Activated CD4-positive, alpha-beta memory T cell treated with anti-CD3 and anti-CD28 coated beads for 36 hours (primary cell): ENCODE measurements around the gene PGLYRP3. TPM values are rescaled to one million over a fixed set of nuclear protein-coding genes. Genes with fewer than 3 reads are reported as not detected.

ENCODE experiments used
- CTCF ChIA-PET: fragments of 350-600 bp; sonication (Branson Sonifier 250); formaldehyde crosslinking; loops from one replicate; lab custom pipeline; 2021; ENCODE audit warnings: antibody characterized with exemption, inconsistent platforms; lab: Charles Lee
- POLR2A ChIA-PET: fragments of 350-600 bp; sonication (Branson Sonifier 250); formaldehyde crosslinking; loops from one replicate; lab custom pipeline; 2021; ENCODE audit warnings: antibody characterized with exemption; lab: Charles Lee
- DNase-seq: peaks from one replicate; pipeline ENCODE4 v3.0.0-alpha.2; 2020
- H3K27ac Mint-ChIP-seq: one replicate; pipeline ENCODE4 v1.8.0; 2021; ENCODE audit warnings: mixed read lengths
- H3K27me3 Mint-ChIP-seq: one replicate; pipeline ENCODE4 v1.8.0; 2021; ENCODE audit warnings: mixed read lengths
- H3K36me3 Mint-ChIP-seq: one replicate; pipeline ENCODE4 v1.8.0; 2021; ENCODE audit warnings: mixed read lengths
- H3K4me1 Mint-ChIP-seq: one replicate; pipeline ENCODE4 v1.8.0; 2021; ENCODE audit warnings: low read depth, mixed read lengths
- H3K4me3 Mint-ChIP-seq: one replicate; pipeline ENCODE4 v1.8.0; 2021; ENCODE audit warnings: mild to moderate bottlenecking, mixed read lengths
- H3K9me3 Mint-ChIP-seq: one replicate; pipeline ENCODE4 v1.8.0; 2021; ENCODE audit warnings: mixed read lengths
- intact Hi-C: fragments of 100-400 bp; cut with micrococcal nuclease; formaldehyde crosslinking; loops from one replicate; pipeline ENCODE4 v1.15.1; 2023
- total RNA-seq, 2 experiments: library from RNA; stranded (reverse); gene quantifications; one replicate each; pipeline ENCODE4 v1.2.3, GENCODE V29; 2021

Gene PGLYRP3
- total RNA-seq, 2 experiments from 2014 or later: not detected

DNA sequence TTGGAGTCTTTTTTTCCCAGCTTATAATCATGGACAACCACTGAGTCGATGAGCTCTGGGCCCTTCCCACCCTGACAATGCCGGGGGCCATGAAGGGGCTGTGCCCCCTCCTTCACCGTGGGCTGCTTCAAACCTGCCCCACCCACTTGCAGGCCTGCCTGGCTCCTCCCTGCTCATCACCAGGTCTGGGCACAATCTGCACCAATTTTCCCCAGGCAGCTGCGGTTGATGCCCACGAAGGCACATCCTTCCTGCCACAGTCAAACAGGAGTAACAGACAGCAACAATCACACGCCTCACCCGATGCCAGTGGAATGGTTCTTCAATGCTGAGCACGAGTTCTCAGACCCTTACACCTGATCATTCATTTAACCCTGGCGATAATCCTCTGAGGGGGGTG is 18.9 kb downstream of the PGLYRP3 start:
- H3K27ac Mint-ChIP-seq: no peak overlapping the region
- no peak overlapping the region for H3K4me3 Mint-ChIP-seq
- H3K4me1 Mint-ChIP-seq: peaks cover 22% of the 10 kb centered on the region
- H3K9me3 Mint-ChIP-seq: no peaks in the 10 kb centered on the region
- DNase-seq: peak; percentile 22
- ChIA-PET CTCF (no interaction called here), POLR2A (no interaction called here)
- intact Hi-C loops: no loop called here
- H3K36me3 Mint-ChIP-seq: no peaks in the 10 kb centered on the region
- H3K27me3 Mint-ChIP-seq: no peaks in the 10 kb centered on the region

DNA sequence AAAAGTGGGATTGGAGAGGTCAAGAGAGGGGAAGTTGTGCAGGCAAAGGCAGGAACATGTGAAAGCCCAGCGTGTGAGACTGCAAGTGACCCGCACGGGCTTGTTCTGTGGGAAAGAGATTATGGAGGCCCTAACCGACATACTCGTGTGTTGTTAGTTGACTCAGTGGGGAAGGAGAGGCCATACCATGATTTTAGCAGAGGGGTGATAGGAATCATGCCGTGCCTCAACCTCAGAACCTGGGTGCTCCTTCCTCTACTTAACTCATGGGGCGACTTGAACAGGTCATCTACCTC is 19.3 kb downstream of the PGLYRP3 start:
- POLR2A ChIA-PET: no interaction called here
- Mint-ChIP-seq H3K27me3 (no peaks in the 10 kb centered on the region), H3K4me1 (peaks cover 22% of the 10 kb centered on the region), H3K9me3 (no peaks in the 10 kb centered on the region), H3K27ac (no peak overlapping the region), H3K36me3 (no peaks in the 10 kb centered on the region), H3K4me3 (no peak overlapping the region)
- intact Hi-C loops: no loop called here
- DNase-seq: no peak
- CTCF ChIA-PET: interaction anchor here (0.6 kb wide), 1 partner anchor 443 kb away, joined by 3 read pairs; no protein-coding TSS in a partner anchor

DNA sequence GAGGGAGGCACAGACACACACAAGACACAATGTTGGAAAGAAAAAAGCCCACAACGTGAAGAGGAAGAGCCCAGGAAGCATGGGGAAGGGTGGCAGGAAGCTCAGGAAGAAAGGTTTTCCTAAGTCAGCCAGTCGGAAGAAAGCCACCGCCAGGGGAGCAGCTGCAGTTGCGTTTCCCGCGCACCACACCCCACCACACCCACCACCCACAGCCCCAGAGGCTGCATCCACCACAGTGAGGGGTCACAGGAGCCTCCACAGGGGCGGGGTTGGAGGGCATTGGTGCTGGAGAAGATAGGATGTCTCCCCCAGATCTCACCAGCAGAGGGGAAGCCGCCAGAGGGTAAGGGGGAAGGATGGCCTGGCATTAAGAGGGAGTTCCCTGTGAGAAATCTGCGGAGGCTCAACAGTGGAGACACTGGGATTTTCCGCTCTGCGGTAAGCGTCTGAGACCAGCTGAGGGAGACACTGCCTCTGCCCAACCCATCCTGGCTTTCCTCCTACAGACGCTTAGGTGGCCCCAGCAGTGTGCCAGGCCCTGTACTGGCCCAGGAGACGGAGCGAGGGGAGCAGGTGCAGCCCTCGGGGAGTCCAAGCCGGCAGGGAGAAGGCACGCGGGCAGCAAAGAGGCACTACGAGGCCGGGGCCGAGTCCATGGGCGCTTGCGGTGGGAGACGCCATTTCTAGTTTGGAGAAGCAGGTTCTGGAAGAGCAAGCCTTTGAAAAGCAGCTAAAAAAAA is 19.8 kb downstream of the PGLYRP3 start:
- Mint-ChIP-seq H3K27me3 (no peaks in the 10 kb centered on the region), H3K4me1 (peaks cover 22% of the 10 kb centered on the region), H3K27ac (no peak overlapping the region), H3K4me3 (no peak overlapping the region), H3K36me3 (no peaks in the 10 kb centered on the region), H3K9me3 (no peaks in the 10 kb centered on the region)
- POLR2A ChIA-PET: no interaction called here
- no peak for DNase-seq
- intact Hi-C loops: no loop called here
- CTCF ChIA-PET: interaction anchor here (0.6 kb wide), 1 partner anchor 442 kb away, joined by 3 read pairs; no protein-coding TSS in a partner anchor

DNA sequence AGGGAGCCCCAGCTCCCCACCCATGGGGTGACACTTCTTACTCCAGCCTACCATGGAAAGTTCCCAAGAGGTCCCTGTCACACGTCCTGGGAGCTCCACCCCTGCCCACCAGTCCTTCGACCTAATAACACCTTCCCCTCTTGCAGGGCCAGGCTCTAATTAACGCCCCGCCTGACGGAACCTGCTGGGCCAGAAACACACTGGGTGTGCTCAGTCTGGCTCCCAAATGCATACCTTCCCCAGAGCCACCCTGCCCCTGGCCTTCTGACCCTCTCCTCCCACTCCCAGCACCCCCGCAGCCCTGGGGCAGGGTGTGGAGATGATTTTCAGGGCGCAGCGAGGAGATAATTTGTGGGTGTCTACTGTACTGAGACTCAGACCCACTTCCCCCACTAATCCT is 20.6 kb downstream of the PGLYRP3 start:
- POLR2A ChIA-PET: no interaction called here
- Mint-ChIP-seq H3K4me3 (no peak overlapping the region), H3K36me3 (no peaks in the 10 kb centered on the region), H3K27ac (no peak overlapping the region), H3K4me1 (peaks cover 22% of the 10 kb centered on the region), H3K9me3 (no peaks in the 10 kb centered on the region), H3K27me3 (no peaks in the 10 kb centered on the region)
- CTCF ChIA-PET: interaction anchor here (1.2 kb wide), 1 partner anchor 8 kb away, joined by 3 read pairs; no protein-coding TSS in a partner anchor
- DNase-seq: no peak
- intact Hi-C loops: no loop called here

DNA sequence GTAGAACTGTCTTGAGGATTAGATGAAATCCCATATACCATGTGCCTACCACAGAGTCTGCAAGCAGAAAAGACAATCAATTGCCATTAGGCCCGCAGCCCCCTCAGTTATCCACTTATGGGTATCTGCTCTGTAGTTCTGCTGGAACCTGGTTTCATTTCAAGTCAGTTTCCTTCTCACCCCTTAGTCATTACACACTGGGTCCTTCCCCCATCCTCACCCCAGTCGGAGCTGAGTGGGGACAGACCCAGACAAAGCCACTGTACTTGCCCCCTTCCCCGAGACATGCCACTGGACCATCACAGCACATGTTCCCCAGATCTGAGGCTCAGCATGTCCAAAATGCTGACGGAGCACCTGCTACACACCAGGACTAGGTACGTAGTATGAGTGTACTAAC is 21.2 kb downstream of the PGLYRP3 start:
- ChIA-PET CTCF (interaction anchor here (1.2 kb wide), 1 partner anchor 9 kb away, joined by 3 read pairs; no protein-coding TSS in a partner anchor), POLR2A (no interaction called here)
- Mint-ChIP-seq H3K9me3 (no peaks in the 10 kb centered on the region), H3K27ac (no peak overlapping the region), H3K4me1 (peaks cover 22% of the 10 kb centered on the region), H3K4me3 (no peak overlapping the region), H3K36me3 (no peaks in the 10 kb centered on the region), H3K27me3 (no peaks in the 10 kb centered on the region)
- intact Hi-C loops: no loop called here
- peak; percentile 40 for DNase-seq

- no peak overlapping the region for H3K27ac Mint-ChIP-seq
- H3K4me3 Mint-ChIP-seq: no peak overlapping the region
- H3K4me1 Mint-ChIP-seq: peaks cover 17% of the 10 kb centered on the region
- no peaks in the 10 kb centered on the region for H3K9me3 Mint-ChIP-seq
- no peaks in the 10 kb centered on the region for H3K36me3 Mint-ChIP-seq
- CTCF ChIA-PET: interaction anchor here (0.9 to 2.7 kb wide), 7 partner anchors 14 to 636 kb away, joined by 3 to 13 read pairs (median 5); no protein-coding TSS in a partner anchor
- intact Hi-C loops: loop anchor here (5.0 kb wide), 1 partner anchor 416 kb away; no protein-coding TSS in a partner anchor
- POLR2A ChIA-PET: no interaction called here
- H3K27me3 Mint-ChIP-seq: no peaks in the 10 kb centered on the region
- peak; percentile 36 for DNase-seq
Observed at GRCh38 chr1:153288634-153289275, 24.0 kb downstream of the PGLYRP3 start.

DNA sequence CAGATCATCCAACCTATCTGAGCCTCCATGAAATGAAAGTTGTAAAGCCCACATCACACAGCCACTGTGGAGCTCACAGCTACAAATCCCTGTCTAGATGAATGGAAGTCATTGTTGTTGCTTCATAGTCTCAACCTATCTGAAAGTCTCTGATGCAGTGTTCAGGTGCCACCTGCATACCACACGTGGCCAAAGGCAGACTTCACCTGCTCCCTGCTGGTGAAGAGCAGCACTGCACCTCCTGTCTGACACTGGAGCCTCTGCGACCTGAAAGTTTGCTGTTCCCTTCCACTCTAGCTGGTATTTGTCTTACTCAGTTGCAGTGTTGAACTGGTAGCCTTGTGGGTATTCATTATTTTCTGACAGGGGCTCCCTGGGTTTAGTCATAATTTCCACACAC is 34.9 kb downstream of the PGLYRP3 start:
- intact Hi-C loops: loop anchor here (5.0 kb wide), 1 partner anchor 46 kb away; no protein-coding TSS in a partner anchor

GRCh38 chr1:153272186-153272585 is 40.6 kb downstream of the PGLYRP3 start:
- Mint-ChIP-seq H3K4me1 (no peaks in the 10 kb centered on the region), H3K4me3 (no peak overlapping the region), H3K27me3 (peaks cover 24% of the 10 kb centered on the region), H3K36me3 (no peaks in the 10 kb centered on the region), H3K27ac (no peak overlapping the region), H3K9me3 (no peaks in the 10 kb centered on the region)
- DNase-seq: no peak
- intact Hi-C loops: no loop called here
- POLR2A ChIA-PET: no interaction called here
- CTCF ChIA-PET: no interaction called here

More for the DNA sequence above, 34.9 kb downstream of the PGLYRP3 start:
- Mint-ChIP-seq H3K36me3 (no peaks in the 10 kb centered on the region), H3K27ac (no peak overlapping the region), H3K4me1 (no peaks in the 10 kb centered on the region), H3K27me3 (peaks cover 12% of the 10 kb centered on the region), H3K4me3 (no peak overlapping the region), H3K9me3 (no peaks in the 10 kb centered on the region)
- ChIA-PET POLR2A (no interaction called here), CTCF (interaction anchor here (0.6 to 1.5 kb wide), 4 partner anchors 40 to 568 kb away, joined by 3 to 5 read pairs (median 3); no protein-coding TSS in a partner anchor)
- DNase-seq: peak; percentile 66

- Mint-ChIP-seq H3K27me3 (peaks cover 24% of the 10 kb centered on the region), H3K4me3 (no peak overlapping the region), H3K27ac (no peak overlapping the region), H3K36me3 (no peaks in the 10 kb centered on the region), H3K4me1 (no peaks in the 10 kb centered on the region), H3K9me3 (no peaks in the 10 kb centered on the region)
- no peak for DNase-seq
- intact Hi-C loops: no loop called here
- ChIA-PET CTCF (no interaction called here), POLR2A (no interaction called here)
Observed at GRCh38 chr1:153271711-153272110, 41.0 kb downstream of the PGLYRP3 start.

DNA sequence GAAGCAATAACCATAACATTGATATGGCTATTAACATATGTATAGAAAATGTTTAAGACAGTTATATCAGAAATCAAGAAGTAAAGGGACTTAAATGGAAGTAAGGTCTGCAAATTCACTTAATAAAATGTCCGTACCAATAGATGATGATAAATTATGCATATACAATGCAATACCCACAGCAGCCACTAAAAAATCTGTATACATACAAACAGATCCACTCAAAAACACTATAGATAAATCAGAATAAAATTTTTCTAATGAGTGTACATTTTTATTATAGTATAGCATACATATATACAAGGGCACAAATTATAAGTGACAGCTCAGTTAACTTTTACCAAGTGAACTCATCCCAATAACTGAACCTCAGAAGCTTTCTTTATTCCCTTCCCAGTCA is 47.3 kb downstream of the PGLYRP3 start:
- CTCF ChIA-PET: interaction anchor here (0.6 to 1.0 kb wide), 2 partner anchors 10 to 157 kb away, joined by 3 to 4 read pairs; no protein-coding TSS in a partner anchor

GRCh38 chr1:153262462-153263157 is 50.1 kb downstream of the PGLYRP3 start:
- intact Hi-C loops: no loop called here
- Mint-ChIP-seq H3K36me3 (no peaks in the 10 kb centered on the region), H3K4me3 (peak overlapping the region; percentile 54), H3K9me3 (no peaks in the 10 kb centered on the region), H3K27ac (no peak overlapping the region), H3K27me3 (peaks cover 51% of the 10 kb centered on the region), H3K4me1 (peaks cover 30% of the 10 kb centered on the region)
- ChIA-PET CTCF (interaction anchor here (0.6 to 0.9 kb wide), 4 partner anchors 12 to 247 kb away, joined by 3 to 4 read pairs (median 3); no protein-coding TSS in a partner anchor), POLR2A (interaction anchor here (0.6 kb wide), 1 partner anchor 11 kb away, joined by 5 read pairs; no protein-coding TSS in a partner anchor)
- DNase-seq: no peak

More for the DNA sequence above, 47.3 kb downstream of the PGLYRP3 start:
- Mint-ChIP-seq H3K9me3 (no peaks in the 10 kb centered on the region), H3K4me1 (peaks cover 25% of the 10 kb centered on the region), H3K4me3 (no peak overlapping the region), H3K27ac (no peak overlapping the region), H3K27me3 (peaks cover 55% of the 10 kb centered on the region), H3K36me3 (no peaks in the 10 kb centered on the region)
- POLR2A ChIA-PET: no interaction called here
- no peak for DNase-seq
- intact Hi-C loops: no loop called here

DNA sequence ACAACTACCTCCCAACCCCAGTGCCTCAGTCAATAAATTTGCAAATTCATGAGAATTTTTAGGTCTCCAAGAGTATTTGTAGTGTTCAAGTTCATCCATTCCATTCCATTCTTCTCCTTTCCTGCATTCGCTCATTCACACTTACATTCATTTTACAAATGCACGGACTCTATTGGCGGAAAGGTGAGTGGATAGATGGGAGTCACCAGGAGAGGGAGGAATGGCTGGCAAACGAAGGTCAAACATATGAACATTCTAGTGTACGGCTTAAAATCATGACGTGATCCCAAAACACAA is 50.7 kb downstream of the PGLYRP3 start:
- H3K9me3 Mint-ChIP-seq: no peaks in the 10 kb centered on the region
- H3K36me3 Mint-ChIP-seq: no peaks in the 10 kb centered on the region
- intact Hi-C loops: no loop called here
- peaks cover 30% of the 10 kb centered on the region for H3K4me1 Mint-ChIP-seq
- ChIA-PET POLR2A (interaction anchor here (0.6 kb wide), 1 partner anchor 12 kb away, joined by 5 read pairs; no protein-coding TSS in a partner anchor), CTCF (interaction anchor here (0.6 to 0.9 kb wide), 4 partner anchors 13 to 248 kb away, joined by 3 to 4 read pairs (median 3); no protein-coding TSS in a partner anchor)
- H3K4me3 Mint-ChIP-seq: peak overlapping the region; percentile 54
- H3K27me3 Mint-ChIP-seq: peaks cover 50% of the 10 kb centered on the region
- no peak overlapping the region for H3K27ac Mint-ChIP-seq
- no peak for DNase-seq
